Measurements from ENCODE around the gene SERTAD1.

SERTAD1 gene

GRCh38 chr19:40420766-40421765 lies 4.7 kb downstream of the SERTAD1 start:
- H3K4me3 ChIP-seq (ENCODE audit: low read depth, low read length): peak overlapping the region; percentile 74
- peak; percentile 89 for DNase-seq (ENCODE audit: low read depth)
- TF ChIP-seq CTCF (conservative IDR thresholded peaks at IDR 0.05; ENCODE audit: low read depth, low read length): peak; percentile 94

GRCh38 chr19:40420451-40420765 lies 5.4 kb downstream of the SERTAD1 start:
- no peak for DNase-seq (ENCODE audit: low read depth)
- H3K4me3 ChIP-seq (ENCODE audit: low read depth, low read length): peak overlapping the region; percentile 74
- TF ChIP-seq CTCF (conservative IDR thresholded peaks at IDR 0.05; ENCODE audit: low read depth, low read length): no peak

GRCh38 chr19:40419780-40420179 lies 6.0 kb downstream of the SERTAD1 start:
- TF ChIP-seq CTCF (conservative IDR thresholded peaks at IDR 0.05; ENCODE audit: low read depth, low read length): no peak
- H3K4me3 ChIP-seq (ENCODE audit: low read depth, low read length): no peak overlapping the region
- no peak for DNase-seq (ENCODE audit: low read depth)

- no peak overlapping the region for H3K4me3 ChIP-seq (ENCODE audit: low read depth, low read length)
- no peak for DNase-seq (ENCODE audit: low read depth)
- no peak for TF ChIP-seq CTCF (conservative IDR thresholded peaks at IDR 0.05; ENCODE audit: low read depth, low read length)
Measured at GRCh38 chr19:40419066-40419612, 6.7 kb downstream of the SERTAD1 start.

GRCh38 chr19:40418040-40418439 lies 7.8 kb downstream of the SERTAD1 start:
- no peak overlapping the region for H3K4me3 ChIP-seq (ENCODE audit: low read depth, low read length)
- no peak for TF ChIP-seq CTCF (conservative IDR thresholded peaks at IDR 0.05; ENCODE audit: low read depth, low read length)
- DNase-seq (ENCODE audit: low read depth): no peak

- no peak overlapping the region for H3K4me3 ChIP-seq (ENCODE audit: low read depth, low read length)
- TF ChIP-seq CTCF (conservative IDR thresholded peaks at IDR 0.05; ENCODE audit: low read depth, low read length): no peak
- DNase-seq (ENCODE audit: low read depth): no peak
Measured at GRCh38 chr19:40417643-40417981, 8.2 kb downstream of the SERTAD1 start.

All from choroid plexus epithelial cell (primary cell).